ENCODE data around the gene ZFHX2.
"Not testable (repeated sequence)": the region's sequence is repeated elsewhere in the genome, so short reads cannot be mapped to it uniquely, and the experiment has no call there.

Gene ZFHX2

DNA sequence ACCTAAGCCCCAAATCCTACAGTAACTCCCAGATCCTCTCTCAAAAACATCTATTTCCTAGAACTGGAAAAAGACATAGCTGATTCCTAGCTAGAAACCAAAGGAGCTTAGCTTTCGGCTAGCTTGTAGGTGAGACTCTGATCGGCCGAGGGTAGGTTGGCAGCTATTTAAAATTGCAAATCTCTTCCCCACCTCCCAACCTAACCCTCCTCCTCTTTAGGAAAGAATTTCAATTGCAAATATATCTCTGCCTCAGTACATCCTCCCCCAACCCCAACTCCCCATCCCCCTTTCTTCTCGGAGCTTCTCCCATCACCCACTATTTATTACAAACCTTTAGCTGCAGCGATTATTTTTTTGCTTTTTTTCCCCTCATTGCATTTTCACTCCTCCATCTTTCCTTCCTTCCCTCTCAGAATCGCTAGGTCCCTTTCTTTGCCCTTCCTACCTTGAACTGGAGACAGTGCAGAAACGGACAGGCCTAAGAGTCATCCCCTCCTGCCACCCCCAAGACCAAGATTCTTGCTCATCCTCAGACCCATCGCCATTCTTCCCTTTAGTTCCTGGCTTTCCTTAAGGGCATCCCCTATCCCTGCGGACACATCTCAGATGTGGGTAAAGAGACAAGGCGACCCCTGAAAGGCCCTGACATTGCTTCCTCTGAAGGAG, 13.4 kb downstream of the ZFHX2 start:
- ChIA-PET CTCF (interaction anchor here (0.6 to 0.8 kb wide), 2 partner anchors 9 to 66 kb away, joined by 5 read pairs; no protein-coding TSS in a partner anchor), POLR2A (ENCODE audit: low non-redundant PET) (no interaction called here)
- TF ChIP-seq, protein P1, sequence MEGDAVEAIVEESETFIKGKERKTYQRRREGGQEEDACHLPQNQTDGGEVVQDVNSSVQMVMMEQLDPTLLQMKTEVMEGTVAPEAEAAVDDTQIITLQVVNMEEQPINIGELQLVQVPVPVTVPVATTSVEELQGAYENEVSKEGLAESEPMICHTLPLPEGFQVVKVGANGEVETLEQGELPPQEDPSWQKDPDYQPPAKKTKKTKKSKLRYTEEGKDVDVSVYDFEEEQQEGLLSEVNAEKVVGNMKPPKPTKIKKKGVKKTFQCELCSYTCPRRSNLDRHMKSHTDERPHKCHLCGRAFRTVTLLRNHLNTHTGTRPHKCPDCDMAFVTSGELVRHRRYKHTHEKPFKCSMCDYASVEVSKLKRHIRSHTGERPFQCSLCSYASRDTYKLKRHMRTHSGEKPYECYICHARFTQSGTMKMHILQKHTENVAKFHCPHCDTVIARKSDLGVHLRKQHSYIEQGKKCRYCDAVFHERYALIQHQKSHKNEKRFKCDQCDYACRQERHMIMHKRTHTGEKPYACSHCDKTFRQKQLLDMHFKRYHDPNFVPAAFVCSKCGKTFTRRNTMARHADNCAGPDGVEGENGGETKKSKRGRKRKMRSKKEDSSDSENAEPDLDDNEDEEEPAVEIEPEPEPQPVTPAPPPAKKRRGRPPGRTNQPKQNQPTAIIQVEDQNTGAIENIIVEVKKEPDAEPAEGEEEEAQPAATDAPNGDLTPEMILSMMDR (conservative IDR thresholded peaks at IDR 0.05; ENCODE audit: low read depth) = no peak
- H3K27ac ChIP-seq = no peak overlapping the region
- DNase-seq (ENCODE audit: low spot score) = no peak

GRCh38 chr14:23537351-23538049, 14.1 kb downstream of the ZFHX2 start:
- no peak overlapping the region for H3K27ac ChIP-seq
- ChIA-PET POLR2A (ENCODE audit: low non-redundant PET) (no interaction called here), CTCF (interaction anchor here (0.5 kb wide), 1 partner anchor 158 kb away, joined by 3 read pairs; no protein-coding TSS in a partner anchor)
- TF ChIP-seq, protein P1 (conservative IDR thresholded peaks at IDR 0.05; ENCODE audit: low read depth) = no peak
- peak; percentile 20 for DNase-seq (ENCODE audit: low spot score)

GRCh38 chr14:23536906-23537305, 14.7 kb downstream of the ZFHX2 start:
- POLR2A ChIA-PET (ENCODE audit: low non-redundant PET); DNase-seq (ENCODE audit: low spot score); H3K27ac ChIP-seq: not testable (repeated sequence)
- CTCF ChIA-PET = interaction anchor here (0.5 kb wide), 1 partner anchor 158 kb away, joined by 3 read pairs; no protein-coding TSS in a partner anchor

- H3K27ac ChIP-seq = no peak overlapping the region
- POLR2A ChIA-PET (ENCODE audit: low non-redundant PET) = no interaction called here
- TF ChIP-seq, protein P1 (conservative IDR thresholded peaks at IDR 0.05; ENCODE audit: low read depth) = no peak
- CTCF ChIA-PET = interaction anchor here (0.5 kb wide), 1 partner anchor 157 kb away, joined by 3 read pairs; no protein-coding TSS in a partner anchor
- no peak for DNase-seq (ENCODE audit: low spot score)
Measured at GRCh38 chr14:23536494-23536893, 15.1 kb downstream of the ZFHX2 start.

- TF ChIP-seq, protein P1 (conservative IDR thresholded peaks at IDR 0.05; ENCODE audit: low read depth) = no peak
- ChIA-PET POLR2A (ENCODE audit: low non-redundant PET) (no interaction called here), CTCF (no interaction called here)
- DNase-seq (ENCODE audit: low spot score) = no peak
- H3K27ac ChIP-seq = no peak overlapping the region
Measured at GRCh38 chr14:23535943-23536342, 15.6 kb downstream of the ZFHX2 start.

GRCh38 chr14:23533652-23534435, 17.7 kb downstream of the ZFHX2 start:
- CTCF ChIA-PET = interaction anchor here (0.9 kb wide), 1 partner anchor 29 kb away, joined by 3 read pairs; no protein-coding TSS in a partner anchor
- POLR2A ChIA-PET (ENCODE audit: low non-redundant PET) = no interaction called here
- TF ChIP-seq, protein P1 (conservative IDR thresholded peaks at IDR 0.05; ENCODE audit: low read depth) = no peak
- DNase-seq (ENCODE audit: low spot score) = no peak
- H3K27ac ChIP-seq = no peak overlapping the region
